Femur (tissue), 1 donor: ENCODE measurements around the gene GRAPL.
"Not testable (repeated sequence)": the region's sequence is repeated elsewhere in the genome, so short reads cannot be mapped to it uniquely, and the experiment has no call there.

ENCODE experiments used
- DNase-seq: peaks from one replicate; pipeline ENCODE4 v3.0.0-alpha.2; 2017

The GRAPL gene

GRCh38 chr17:19196382-19197204 is 69.2 kb downstream of the GRAPL start:
- DNase-seq = not testable (repeated sequence)

- not testable (repeated sequence) for DNase-seq
Measured at GRCh38 chr17:19202448-19202847, 75.1 kb downstream of the GRAPL start.

GRCh38 chr17:19203429-19203828 is 76.0 kb downstream of the GRAPL start:
- DNase-seq = not testable (repeated sequence)
